HCEC 1CT (cell line): ENCODE measurements around the gene CDK6.
A peak's percentile ranks its signal among the peaks of the same experiment; 100 is the strongest.

Experiments
- DNase-seq: peaks from one replicate; pipeline ENCODE4 v3.0.0-alpha.2; 2017

Gene CDK6

GRCh38 chr7:92699560-92699959, 136.8 kb downstream of the CDK6 start:
- peak; percentile 58 for DNase-seq

DNA sequence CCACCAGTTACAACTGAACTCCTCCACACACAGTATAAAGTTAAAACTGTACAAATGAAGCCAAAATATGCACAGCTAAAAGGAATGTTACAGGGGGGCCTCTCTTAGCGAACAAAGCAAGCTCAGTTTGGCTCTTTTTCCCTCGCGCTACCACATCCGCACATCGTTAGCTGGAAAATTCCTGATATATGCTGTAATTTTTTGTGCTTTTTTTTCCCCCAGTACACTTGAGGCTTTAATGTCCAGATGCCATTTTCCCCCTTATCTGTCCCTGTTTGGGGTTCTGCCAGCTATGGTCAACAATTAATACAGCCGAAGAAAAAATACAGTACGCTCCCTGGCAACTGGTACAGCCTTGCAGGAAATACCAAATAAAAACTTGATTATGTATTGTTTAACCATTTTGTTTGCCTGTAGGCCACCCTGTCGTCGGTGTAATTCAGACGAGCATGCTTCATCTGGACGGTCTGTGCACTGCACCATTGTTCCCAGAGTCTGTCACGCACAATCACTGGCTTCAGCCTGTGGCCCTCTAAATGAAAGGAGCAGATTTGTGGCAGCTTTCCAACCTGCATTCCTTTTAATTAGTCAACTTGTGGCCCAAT, 138.0 kb downstream of the CDK6 start:
- peak; percentile 82 for DNase-seq

DNA sequence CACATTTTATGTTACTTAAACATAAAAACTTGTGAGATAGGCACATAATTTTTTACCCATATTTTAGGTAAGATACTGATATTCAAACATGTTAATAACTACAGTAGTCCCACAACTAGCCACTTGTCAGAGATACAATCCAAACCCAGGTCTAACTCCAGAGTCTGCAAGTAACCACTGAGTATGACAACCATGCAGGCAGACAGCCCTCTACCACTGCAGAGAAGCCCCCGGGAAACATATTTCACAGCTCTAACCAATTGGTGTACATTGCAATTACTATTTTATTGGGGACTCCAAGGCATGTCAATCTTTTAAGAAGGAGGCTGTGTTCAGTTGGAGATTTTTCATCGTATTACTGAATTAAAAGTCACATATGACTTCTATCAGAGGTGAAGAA, 139.0 kb downstream of the CDK6 start:
- DNase-seq: no peak

DNA sequence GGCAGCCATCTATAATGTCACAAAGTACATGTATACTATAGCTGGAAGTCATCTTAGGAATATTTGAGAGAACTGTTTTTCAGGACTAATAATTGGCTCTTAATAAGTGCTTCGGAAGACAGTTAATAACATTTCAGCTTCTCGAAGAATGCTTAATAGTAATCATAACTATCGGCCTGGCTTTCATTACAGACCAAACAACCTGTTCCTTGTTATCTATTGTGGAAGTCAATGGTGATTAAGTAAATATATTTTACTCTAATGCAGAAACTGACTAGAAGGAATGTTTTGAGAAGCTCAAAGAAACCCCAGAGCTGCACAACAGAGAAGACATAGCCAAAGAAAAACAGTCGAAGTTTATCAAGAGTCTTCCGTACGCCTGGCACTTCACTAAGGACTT, 139.4 kb downstream of the CDK6 start:
- no peak for DNase-seq

DNA sequence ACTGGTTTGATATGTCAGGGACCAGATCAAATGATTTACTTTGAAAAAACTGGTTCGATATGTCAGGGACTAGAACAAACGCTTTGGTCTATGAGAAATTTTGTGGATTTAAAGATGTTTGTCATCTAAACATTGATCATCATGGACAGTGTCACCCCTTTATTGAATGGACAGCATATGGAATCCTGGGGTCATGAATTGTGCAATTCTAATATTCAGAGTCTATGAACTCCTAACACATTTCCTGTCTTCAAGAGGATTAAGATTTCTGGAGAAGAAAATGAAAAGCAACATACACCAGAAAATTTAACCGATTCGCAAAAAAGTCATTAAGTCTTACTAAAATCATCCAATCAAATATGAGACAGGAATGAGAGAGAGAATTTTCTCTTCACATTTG, 139.8 kb downstream of the CDK6 start:
- no peak for DNase-seq

- peak; percentile 75 for DNase-seq
These were observed 140.8 kb downstream of the CDK6 start for GRCh38 chr7:92695308-92696261.

DNA sequence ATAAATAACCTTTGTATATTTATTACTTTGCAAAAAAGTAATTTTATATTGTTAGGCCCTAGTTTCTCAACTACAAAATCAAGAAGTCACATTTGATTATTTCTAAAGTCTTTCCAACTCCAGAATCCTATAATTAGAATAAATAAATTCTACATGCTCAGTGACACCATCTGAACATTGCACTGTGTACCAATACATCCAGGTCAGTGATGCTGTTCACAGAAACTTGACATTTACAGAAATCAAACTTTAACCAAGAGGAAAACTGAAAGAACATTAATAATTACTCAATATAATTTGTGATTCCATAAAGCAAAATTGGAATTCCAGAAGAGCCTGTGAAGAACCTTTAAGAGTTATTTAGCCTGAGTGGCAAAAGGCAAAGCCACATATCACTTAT, 142.2 kb downstream of the CDK6 start:
- no peak for DNase-seq

- no peak for DNase-seq
These were observed 142.9 kb downstream of the CDK6 start for GRCh38 chr7:92693519-92693918.

- DNase-seq: peak; percentile 61
These were observed 144.8 kb downstream of the CDK6 start for GRCh38 chr7:92691578-92691977.

DNA sequence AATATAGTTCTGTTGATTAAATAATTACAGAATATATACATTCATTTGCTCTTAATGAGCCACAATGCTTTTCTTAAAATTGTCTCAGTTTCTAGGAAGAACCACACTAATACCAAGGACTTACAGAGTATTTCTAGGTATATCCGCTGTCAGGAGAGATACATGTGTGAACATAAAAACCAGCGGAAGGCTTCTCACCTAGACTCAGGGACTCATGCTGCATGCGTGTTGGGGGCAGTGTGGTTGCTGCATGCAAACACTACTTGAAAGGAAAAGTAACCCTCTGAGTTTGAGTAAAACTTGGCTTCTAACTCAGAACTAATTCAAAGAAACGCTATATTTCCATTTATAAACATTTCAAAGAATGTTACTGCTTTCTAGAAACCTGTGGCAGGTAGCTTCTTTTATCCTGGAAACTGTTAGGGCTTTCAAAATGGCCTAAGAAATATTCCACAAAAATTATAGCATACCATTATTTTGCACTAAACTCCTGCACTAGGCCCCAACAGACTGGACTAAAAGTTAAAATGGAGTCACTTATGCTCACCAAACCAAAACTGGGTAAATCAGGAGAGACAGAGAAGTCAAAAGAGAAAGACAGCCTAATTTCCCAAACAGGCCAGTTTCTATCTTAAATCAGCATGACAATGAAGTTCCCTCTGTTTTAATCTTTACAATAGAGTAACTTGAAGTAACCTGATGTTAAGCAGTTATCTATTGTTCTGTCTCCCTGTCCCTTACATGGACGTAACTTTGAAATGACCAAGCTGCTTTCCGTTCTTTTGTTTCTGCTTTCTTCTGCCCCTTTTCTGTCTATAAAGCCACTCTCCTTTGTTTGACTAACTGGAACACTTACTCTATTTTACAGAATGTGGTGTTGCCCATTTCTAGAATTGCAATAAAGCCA, 151.0 kb downstream of the CDK6 start:
- DNase-seq: no peak

- no peak for DNase-seq
These were observed 152.1 kb downstream of the CDK6 start for GRCh38 chr7:92684274-92684673.

GRCh38 chr7:92682903-92683539, 153.4 kb downstream of the CDK6 start:
- no peak for DNase-seq

DNA sequence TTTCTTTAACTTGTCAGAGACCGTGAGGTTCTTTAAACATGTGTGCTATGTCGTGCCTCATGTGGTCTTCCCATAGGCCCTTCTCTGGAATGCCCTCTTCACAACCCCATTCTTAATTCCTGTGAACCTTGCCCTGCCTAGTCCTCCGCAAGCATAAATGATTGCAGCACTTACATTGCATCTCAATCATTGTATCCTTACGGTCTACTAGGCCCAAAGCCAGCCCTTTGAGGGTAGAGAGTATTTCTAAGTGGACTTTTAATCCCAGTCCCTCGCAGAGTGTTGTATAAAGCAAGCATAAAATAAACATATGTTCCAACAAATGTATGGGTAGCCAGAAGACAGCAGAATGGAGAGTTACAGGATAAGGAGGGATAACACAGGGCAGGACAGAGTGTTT, 154.0 kb downstream of the CDK6 start:
- DNase-seq: no peak

GRCh38 chr7:92681633-92682032, 154.7 kb downstream of the CDK6 start:
- DNase-seq: no peak

- DNase-seq: peak; percentile 50
These were observed 155.9 kb downstream of the CDK6 start for GRCh38 chr7:92680442-92680841.

DNA sequence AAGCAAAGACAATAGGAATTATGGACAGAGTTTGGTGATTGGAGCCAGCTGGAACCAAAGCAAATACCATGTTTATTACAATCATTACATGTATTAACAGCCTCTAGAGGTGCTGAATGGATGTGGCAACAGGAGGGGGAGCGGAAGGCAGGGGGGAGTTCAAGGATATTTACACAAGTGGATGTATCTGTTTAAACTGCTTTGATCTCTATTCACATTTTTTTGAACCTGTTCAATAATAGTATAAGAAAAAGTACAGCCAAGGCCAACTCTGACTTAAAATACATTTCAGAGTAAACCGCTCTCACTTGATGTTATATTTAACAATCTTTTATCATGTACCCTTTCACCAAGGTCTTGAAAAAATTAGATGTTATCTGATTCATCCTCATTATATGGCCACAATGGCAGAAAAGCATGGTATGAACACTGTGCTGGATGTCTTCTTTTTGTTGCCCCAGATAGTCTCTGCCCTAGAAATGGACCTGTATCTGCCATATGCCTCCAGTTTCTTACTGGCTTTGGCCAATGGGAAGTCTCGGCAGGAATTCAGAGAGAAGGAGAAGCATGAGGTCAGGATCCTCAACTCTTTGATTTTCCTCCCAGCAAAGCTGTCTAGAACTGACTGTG, 158.0 kb downstream of the CDK6 start:
- no peak for DNase-seq

DNA sequence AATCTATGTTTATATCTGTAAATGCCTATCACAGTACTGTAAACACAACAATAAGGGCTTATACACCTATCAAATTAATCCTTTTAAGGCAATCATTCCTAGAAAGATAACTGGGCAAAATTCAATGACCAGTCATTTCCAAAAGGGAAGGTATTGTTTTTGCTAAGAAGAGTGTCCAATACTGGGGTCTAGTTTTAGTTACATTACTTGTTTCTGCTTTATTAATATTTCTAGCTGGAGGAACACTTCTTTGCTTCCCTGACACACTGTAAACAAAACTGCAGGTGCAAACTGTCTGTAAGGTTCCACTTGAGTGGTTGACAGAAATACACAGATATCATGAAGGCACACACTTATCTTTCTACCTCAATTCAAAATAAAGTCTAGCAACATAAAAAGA, 162.0 kb downstream of the CDK6 start:
- no peak for DNase-seq

DNA sequence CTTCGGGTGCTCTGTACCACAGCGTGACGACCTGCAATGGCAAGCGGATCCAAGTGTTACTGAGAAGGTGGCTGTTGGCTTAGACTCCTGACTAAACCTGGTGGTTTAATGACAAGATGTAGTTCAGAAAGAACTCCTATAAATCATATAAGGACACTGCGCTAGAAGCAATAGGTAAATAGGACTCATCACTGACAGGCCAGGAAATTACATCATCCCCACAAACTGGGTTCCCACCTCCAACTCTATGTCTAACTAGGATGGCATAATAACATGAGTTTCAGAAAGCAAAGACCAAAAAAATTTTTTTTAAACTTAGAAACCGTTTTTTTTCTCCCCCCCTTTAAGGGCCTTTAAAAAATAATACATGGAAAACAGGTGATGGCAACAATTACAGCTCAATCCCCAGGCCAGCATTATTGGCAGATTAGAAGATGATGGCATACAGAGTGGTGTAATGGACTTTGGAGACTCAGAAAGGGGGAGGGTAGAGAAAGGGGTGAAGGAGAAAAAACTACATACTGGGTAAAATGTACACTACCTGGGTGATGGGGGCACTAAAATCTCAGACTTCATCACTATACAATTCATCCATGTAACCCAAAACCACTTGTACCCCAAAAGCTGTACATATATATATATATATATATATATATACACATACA, 164.7 kb downstream of the CDK6 start:
- DNase-seq: no peak

- DNase-seq: no peak
These were observed 166.0 kb downstream of the CDK6 start for GRCh38 chr7:92670204-92670851.

- DNase-seq: no peak
These were observed 166.7 kb downstream of the CDK6 start for GRCh38 chr7:92669616-92670165.

- no peak for DNase-seq
These were observed 167.8 kb downstream of the CDK6 start for GRCh38 chr7:92668564-92668963.
